K562 (cell line): ENCODE results near the gene KRT8. TPM values are rescaled to one million over a fixed set of nuclear protein-coding genes. Genes with fewer than 3 reads are reported as not detected.
A peak's percentile ranks its signal among the peaks of the same experiment; 100 is the strongest.

Source experiments
- ATAC-seq: fragments of 200-7000 bp; cut with Tn5 transposase; 3 replicates; pipeline ENCODE4 v1.9.1; 2020; ENCODE audit warnings: moderate library complexity
- BruUV-seq: library from RNA; stranded (reverse); fragments of 400-500 nt; replicated peaks from 2 replicates; lab custom pipeline; 2021; lab: Mats Ljungman, UMichigan
- CTCF ChIA-PET: fragments of 300-600 bp; formaldehyde crosslinking; extraction: SDS; loops from one replicate; lab custom pipeline; 2021; ENCODE audit warnings: low intra/inter-chr PET ratio; lab: Yijun Ruan, JAX
- POLR2A ChIA-PET: fragments of 300-600, 350-650 bp; sonication (Branson Sonifier 250); formaldehyde crosslinking; extraction: SDS; loops from one replicate; lab custom pipeline; 2021; ENCODE audit warnings: antibody characterized with exemption, inconsistent platforms; lab: Yijun Ruan, JAX
- DNase-seq, 4 experiments: peaks; one replicate each; pipeline versions ENCODE4 v3.0.0 to v3.0.0-alpha.2; 2011 to 2018; ENCODE audit warnings: low spot score in 3 of 4, mixed read lengths in 3 of 4; ENCODE audit errors: extremely low read depth in 1 of 4
- FAIRE-seq: peaks from 2 replicates; lab custom pipeline; 2011; peaks lifted over from hg19 to GRCh38; lab: Jason Lieb, UNC
- H2AFZ ChIP-seq: 2 replicates; pipeline ENCODE4 v1.6.0; 2011; ENCODE audit warnings: low read depth, low read length, control low read depth, inconsistent platforms
- H3K27ac ChIP-seq: fragments of 200-600 bp; 3 replicates; pipeline ENCODE4 v1.8.0; 2011; ENCODE audit warnings: low read depth, mild to moderate bottlenecking, control low read depth, inconsistent platforms, low read length, moderate library complexity, mixed read lengths; ENCODE audit errors: extremely low read depth
- H3K27me3 ChIP-seq, 2 experiments: fragments of 300-600 bp in 1 of 2; 2 replicates in 1 of 2; 3 replicates in 1 of 2; pipeline versions ENCODE4 v1.6.0 to v1.8.0; 2011; ENCODE audit warnings: inconsistent platforms in 2 of 2, low read length in 2 of 2, mild to moderate bottlenecking in 1 of 2, mixed read lengths in 1 of 2, moderate library complexity in 1 of 2; ENCODE audit not compliant: control insufficient read depth in 2 of 2, insufficient read depth in 2 of 2
- H3K36me3 ChIP-seq: fragments of 300-600 bp; 3 replicates; pipeline ENCODE4 v1.8.0; 2011; ENCODE audit warnings: mild to moderate bottlenecking, low read length, inconsistent platforms; ENCODE audit not compliant: control insufficient read depth, insufficient read depth
- H3K4me1 ChIP-seq, 2 experiments: fragments of 200-600 bp in 1 of 2; replicated peaks in 1 of 2; 2 replicates in 1 of 2; 3 replicates in 1 of 2; pipeline versions ENCODE4 v1.5.1 to v1.8.0; 2011; ENCODE audit warnings: inconsistent platforms in 2 of 2, low read length in 2 of 2, mild to moderate bottlenecking in 1 of 2, mixed read lengths in 1 of 2, moderate library complexity in 1 of 2; ENCODE audit not compliant: control insufficient read depth in 2 of 2, insufficient read depth in 2 of 2
- H3K4me2 ChIP-seq: 2 replicates; pipeline ENCODE4 v1.6.1; 2011; ENCODE audit warnings: low read length, control low read depth, inconsistent platforms, mixed read lengths; ENCODE audit not compliant: insufficient read depth
- H3K4me3 ChIP-seq: fragments of 200-600 bp; sonication (generic), shearing (Covaris generic); 2 replicates; pipeline ENCODE4 v1.5.1; 2016; ENCODE audit warnings: control low read depth, inconsistent platforms
- H3K79me2 ChIP-seq: fragments of 200-600 bp; 3 replicates; pipeline ENCODE4 v1.8.0; 2011; ENCODE audit warnings: low read length, inconsistent platforms; ENCODE audit not compliant: control insufficient read depth, insufficient read depth
- H3K9ac ChIP-seq, 2 experiments: 2 replicates each; pipeline versions ENCODE4 v1.6.0 to v1.6.1; 2011; ENCODE audit warnings: low read depth in 2 of 2, low read length in 2 of 2, control low read depth in 1 of 2, inconsistent platforms in 1 of 2, mild to moderate bottlenecking in 1 of 2, mixed read lengths in 1 of 2; ENCODE audit not compliant: insufficient read depth in 1 of 2
- H3K9me1 ChIP-seq: one replicate; pipeline ENCODE4 v1.6.0; 2011; ENCODE audit warnings: inconsistent platforms, mild to moderate bottlenecking, low read length, moderate library complexity; ENCODE audit not compliant: control insufficient read depth, insufficient read depth
- H3K9me3 ChIP-seq: replicated peaks from 2 replicates; pipeline ENCODE4 v1.5.1; 2011; ENCODE audit warnings: low read depth, low read length, inconsistent platforms; ENCODE audit not compliant: control insufficient read depth, insufficient read depth
- H4K20me1 ChIP-seq: replicated peaks from 2 replicates; pipeline ENCODE4 v1.6.1; 2011; ENCODE audit warnings: low read length, inconsistent platforms, mixed read lengths; ENCODE audit not compliant: control insufficient read depth, insufficient read depth
- ASH1L ChIP-seq: fragments of 450-650 bp; IDR thresholded peaks from 2 replicates; pipeline ENCODE4 v1.6.1; 2018; ENCODE audit warnings: borderline replicate concordance, mild to moderate bottlenecking, low read depth; ENCODE audit not compliant: partially characterized antibody
- CREB1 ChIP-seq, 2 experiments: sonication (generic) in 1 of 2; formaldehyde crosslinking in 1 of 2; IDR thresholded peaks; 2 replicates each; pipeline versions ENCODE4 v1.6.1 to v1.8.0; 2012 to 2022; ENCODE audit warnings: inconsistent platforms in 1 of 2, mild to moderate bottlenecking in 1 of 2, missing genetic modification reagents in 1 of 2, moderate library complexity in 1 of 2
- NR4A1 ChIP-seq, 2 experiments: fragments of 250-450 bp in 1 of 2; fragments of 450-650 bp in 1 of 2; sonication (Bioruptor Pico) in 1 of 2; IDR thresholded peaks; 2 replicates each; pipeline versions ENCODE4 v1.4.0 to v1.6.1; 2016 to 2020; ENCODE audit warnings: mild to moderate bottlenecking in 2 of 2, missing compliant biosample characterization in 1 of 2, missing genetic modification characterization in 1 of 2, moderate library complexity in 1 of 2
- SNAPC5 ChIP-seq: fragments of 250-450 bp; sonication (Bioruptor Pico); IDR thresholded peaks from 2 replicates; pipeline ENCODE4 v1.8.0; 2021; ENCODE audit warnings: moderate library complexity, mild to moderate bottlenecking, inconsistent platforms
- SREBF1 ChIP-seq: fragments of 150-350 bp; IDR thresholded peaks from 2 replicates; pipeline ENCODE4 v1.6.1; 2014; ENCODE audit warnings: antibody characterized with exemption, low read depth, low read length, borderline replicate concordance
- ZKSCAN8 ChIP-seq: fragments of 200-800 bp; sonication (Bioruptor generic); IDR thresholded peaks from 2 replicates; pipeline ENCODE4 v1.6.1; 2016; ENCODE audit warnings: missing genetic modification characterization, missing compliant biosample characterization
- ZNF175 ChIP-seq: fragments of 200-800 bp; sonication (Bioruptor generic); IDR thresholded peaks from 2 replicates; pipeline ENCODE4 v1.6.1; 2016; ENCODE audit warnings: low read depth, mild to moderate bottlenecking, missing genetic modification characterization, missing compliant biosample characterization
- WGBS: fragments of 100-300 bp; shearing (Covaris generic); methylation state at CpG from one replicate; pipeline ENCODE4 v1.1.6; 2016; ENCODE audit warnings: low coverage, mixed read lengths; ENCODE audit not compliant: insufficient coverage; ENCODE audit errors: missing lambda C conversion rate; 5-methylcytosine and 5-hydroxymethylcytosine counted together
- in situ Hi-C: fragments of 300-500 bp; cut with MboI; formaldehyde crosslinking; loops from 4 replicates; pipeline ENCODE4 v1.15.0; 2018; ENCODE audit warnings: inconsistent platforms, mixed read lengths
- intact Hi-C: fragments of 100-400 bp; cut with micrococcal nuclease; formaldehyde crosslinking; loops from 2 replicates; pipeline ENCODE4 v1.14.2; 2022
- polyA plus RNA-seq, 8 experiments: library from polyadenylated mRNA; depleted of rRNA in 4 of 8; stranded (reverse) in 5 of 8; unstranded in 3 of 8; fragments of >200 nt; fragmentation: Nextera tagmentation in 2 of 8; fragmentation: Illumina TruSeq in 1 of 8; extraction: Ambion mirVana in 2 of 8; extraction: Trizol in 1 of 8; gene quantifications; 2 replicates each; pipeline versions ENCODE4 v1.2.1 to v1.2.3, GENCODE V29; 2011 to 2014; ENCODE audit warnings: inconsistent platforms in 1 of 8, missing spikeins in 1 of 8
- total RNA-seq, 7 experiments: library from RNA; depleted of rRNA in 6 of 7; stranded (reverse); fragments of >200 nt in 6 of 7; fragmentation: Illumina TruSeq in 2 of 7; extraction: Trizol in 2 of 7; gene quantifications; 2 replicates each; pipeline versions ENCODE4 v1.2.1 to v1.2.3, GENCODE V29; 2011 to 2021; ENCODE audit warnings: low replicate concordance in 1 of 7

Gene KRT8
- total and polyA plus RNA-seq, 9 of the 15 experiments (the other 6 are each of a cell fraction or from before 2014, with no cell fraction given): 41.5 to 661 (median 260) TPM

- POLR2A ChIA-PET: interaction anchor here (0.6 to 2.3 kb wide), 8 partner anchors 8 to 477 kb away, joined by 3 to 8 read pairs (median 3); no protein-coding TSS in a partner anchor
- peak overlapping the region; percentile 77 for H2AFZ ChIP-seq
- H4K20me1 ChIP-seq: no peaks in the 10 kb centered on the region
- ATAC-seq (no peak), FAIRE-seq (peak; percentile 71), DNase-seq (no peak)
- H3K36me3 ChIP-seq: no peaks in the 10 kb centered on the region
- intact Hi-C loops (loop anchor here (5.0 to 10.0 kb wide), 3 partner anchors 179 to 716 kb away; no protein-coding TSS in a partner anchor), in situ Hi-C loops (no loop called here)
- BruUV-seq: no TSS peak
- WGBS: 22% methylated on average over 4 of the region's 4 CpGs
- H3K9ac ChIP-seq: peak overlapping the region; percentile 85 to 88; a peak in 3 of 4 replicates
- TF ChIP-seq ASH1L (no peak), SREBF1 (0 out of 2 replicates have a peak, but pooled peaks have one; percentile 5), SNAPC5 (CRISPR knock-in tag) (no peak), NR4A1 (CRISPR knock-in tag; IDR thresholded peaks at IDR 0.05) (no peak), NR4A1 (tag; IDR thresholded peaks at IDR 0.05) (0 out of 2 replicates have a peak, but pooled peaks have one; percentile 23), ZNF175 (peak; percentile 10; the same call in 1 of the 2 replicates), CREB1 (IDR thresholded peaks at IDR 0.05) (no peak), CREB1 (CRISPR knock-in tag; IDR thresholded peaks at IDR 0.05) (peak; percentile 28; the same call in 1 of the 2 replicates), ZKSCAN8 (CRISPR knock-in tag) (no peak)
- no peaks in the 10 kb centered on the region for H3K9me1 ChIP-seq
- H3K4me2 ChIP-seq: peak overlapping the region; percentile 83
- no peaks in the 10 kb centered on the region for H3K9me3 ChIP-seq
- H3K4me3 ChIP-seq: peak overlapping the region; percentile 41; the same call in 1 of the 2 replicates
- H3K27ac ChIP-seq: peak overlapping the region; percentile 92
- CTCF ChIA-PET: interaction anchor here (0.5 kb wide), 1 partner anchor 291 kb away, joined by 3 read pairs; no protein-coding TSS in a partner anchor
- no peaks in the 10 kb centered on the region for H3K79me2 ChIP-seq
- H3K27me3 ChIP-seq: no peaks in the 10 kb centered on the region
- H3K4me1 ChIP-seq: peaks cover 40 to 51% of the 10 kb centered on the region in 2 experiments
Observed at GRCh38 chr12:52873513-52873831, 31.4 kb downstream of the KRT8 start.
